HG02943 (cell line): ENCODE measurements around the gene UBR7.
"Not testable (repeated sequence)": the region's sequence is repeated elsewhere in the genome, so short reads cannot be mapped to it uniquely, and the experiment has no call there.

Source experiments
- ATAC-seq: cut with Tn5 transposase; IDR thresholded peaks from one replicate; pipeline ENCODE4 v1.9.1; 2021; ENCODE audit warnings: mild to moderate bottlenecking, low read depth, moderate library complexity; ENCODE audit not compliant: unreplicated experiment

UBR7 gene

GRCh38 chr14:93206793-93207467, at the start of gene UBR7, which contains the start of gene GON7:
UBR7 (plus strand) TSS chr14:93207256; CDS start chr14:93207292, 36 bp downstream.
GON7 (minus strand) TSS chr14:93207065; CDS start chr14:93207037, 28 bp downstream.
- ATAC-seq = peak; percentile 78

GRCh38 chr14:93158349-93158748, 48.7 kb upstream of the UBR7 start:
- ATAC-seq = not testable (repeated sequence)

- ATAC-seq = not testable (repeated sequence)
Observed at GRCh38 chr14:93159625-93160352, 47.3 kb upstream of the UBR7 start.

- no peak for ATAC-seq
Observed at GRCh38 chr14:93160353-93160801, 46.7 kb upstream of the UBR7 start.

- ATAC-seq = no peak
Observed at GRCh38 chr14:93161411-93161940, 45.6 kb upstream of the UBR7 start.

- no peak for ATAC-seq
Observed at GRCh38 chr14:93163564-93163963, 43.5 kb upstream of the UBR7 start.

- ATAC-seq = not testable (repeated sequence)
Observed at GRCh38 chr14:93165271-93166265, 41.5 kb upstream of the UBR7 start.

GRCh38 chr14:93168610-93169009, 38.4 kb upstream of the UBR7 start:
- not testable (repeated sequence) for ATAC-seq

- not testable (repeated sequence) for ATAC-seq
Observed at GRCh38 chr14:93169619-93170018, 37.4 kb upstream of the UBR7 start.

- not testable (repeated sequence) for ATAC-seq
Observed at GRCh38 chr14:93170141-93170540, 36.9 kb upstream of the UBR7 start.

- ATAC-seq = no peak
Observed at GRCh38 chr14:93171376-93171775, 35.7 kb upstream of the UBR7 start.

GRCh38 chr14:93173943-93174395, 33.1 kb upstream of the UBR7 start:
- no peak for ATAC-seq

- ATAC-seq = not testable (repeated sequence)
Observed at GRCh38 chr14:93174731-93175130, 32.3 kb upstream of the UBR7 start.

GRCh38 chr14:93175492-93175891, 31.6 kb upstream of the UBR7 start:
- ATAC-seq = no peak

- no peak for ATAC-seq
Observed at GRCh38 chr14:93183596-93184317, 23.3 kb upstream of the UBR7 start.

GRCh38 chr14:93184391-93185348, 22.4 kb upstream of the UBR7 start, which contains the start of the genes LYSET and MOAP1:
LYSET (plus strand) TSS chr14:93185317; CDS start chr14:93185406, 89 bp downstream.
MOAP1 (minus strand) TSS chr14:93184897; CDS start chr14:93184242, 655 bp downstream.
- ATAC-seq = peak; percentile 78

- ATAC-seq = no peak
Observed at GRCh38 chr14:93185349-93185720, 21.7 kb upstream of the UBR7 start.

GRCh38 chr14:93186466-93186865, 20.6 kb upstream of the UBR7 start:
- no peak for ATAC-seq
